SK-N-SH treated with all-trans-retinoic acid at 6 μM for 48 hours (cell line): ENCODE results near the gene ZFAND3.

ENCODE experiments used
- ARNTL ChIP-seq: fragments of 450-650 bp; formaldehyde crosslinking; IDR thresholded peaks from 2 replicates; pipeline ENCODE4 v1.5.0; 2020; ENCODE audit warnings: low read depth, mild to moderate bottlenecking, moderate library complexity, borderline replicate concordance
- GLIS3 ChIP-seq: fragments of 250-450 bp; sonication (Bioruptor Pico); IDR thresholded peaks from 2 replicates; pipeline ENCODE4 v1.5.0; 2020; ENCODE audit warnings: mild to moderate bottlenecking, moderate library complexity
- ISL1 ChIP-seq: fragments of 250-450 bp; sonication (Bioruptor Pico); IDR thresholded peaks from 2 replicates; pipeline ENCODE4 v2.1.2; 2022; ENCODE audit warnings: mild to moderate bottlenecking, moderate library complexity
- OSR1 ChIP-seq: fragments of 250-450 bp; sonication (Bioruptor Pico); IDR thresholded peaks from 2 replicates; pipeline ENCODE4 v1.8.0; 2022; ENCODE audit warnings: moderate library complexity, mild to moderate bottlenecking, inconsistent platforms
- RARB ChIP-seq: fragments of 250-450 bp; sonication (Bioruptor Pico); IDR thresholded peaks from 2 replicates; pipeline ENCODE4 v1.8.0; 2021; ENCODE audit warnings: mild to moderate bottlenecking, moderate library complexity
- TOX ChIP-seq: fragments of 250-450 bp; sonication (Bioruptor Pico); IDR thresholded peaks from 2 replicates; pipeline ENCODE4 v1.8.0; 2021; ENCODE audit warnings: mild to moderate bottlenecking, moderate library complexity, borderline replicate concordance
- ZC3H10 ChIP-seq: fragments of 250-450 bp; sonication (Bioruptor Pico); IDR thresholded peaks from 2 replicates; pipeline ENCODE4 v1.5.1; 2021; ENCODE audit warnings: mild to moderate bottlenecking, moderate library complexity
- ZFP30 ChIP-seq: fragments of 450-650 bp; formaldehyde crosslinking; IDR thresholded peaks from 2 replicates; pipeline ENCODE4 v1.5.0; 2022; ENCODE audit warnings: mild to moderate bottlenecking, moderate library complexity
- ZNF565 ChIP-seq: fragments of 450-650 bp; formaldehyde crosslinking; conservative IDR thresholded peaks from 2 replicates; pipeline ENCODE4 v1.5.0; 2020; ENCODE audit warnings: low read depth, mild to moderate bottlenecking, moderate library complexity
- ZNF70 ChIP-seq: fragments of 450-650 bp; formaldehyde crosslinking; IDR thresholded peaks from 2 replicates; pipeline ENCODE4 v1.5.0; 2020; ENCODE audit warnings: mild to moderate bottlenecking, moderate library complexity
- TF ChIP-seq, protein P1 (sequence below): fragments of 250-450 bp; sonication (Bioruptor Pico); IDR thresholded peaks from 2 replicates; pipeline ENCODE4 v1.5.0; 2020; ENCODE audit warnings: mild to moderate bottlenecking, moderate library complexity
- TF ChIP-seq, protein P2 (sequence below): fragments of 250-450 bp; sonication (Bioruptor Pico); IDR thresholded peaks from 2 replicates; pipeline ENCODE4 v1.8.0; 2020; ENCODE audit warnings: mild to moderate bottlenecking, moderate library complexity, borderline replicate concordance
- TF ChIP-seq, protein P3 (sequence below): fragments of 250-450 bp; sonication (Bioruptor Pico); IDR thresholded peaks from 2 replicates; pipeline ENCODE4 v1.5.1; 2020; ENCODE audit warnings: low read depth, mild to moderate bottlenecking, moderate library complexity

DNA sequence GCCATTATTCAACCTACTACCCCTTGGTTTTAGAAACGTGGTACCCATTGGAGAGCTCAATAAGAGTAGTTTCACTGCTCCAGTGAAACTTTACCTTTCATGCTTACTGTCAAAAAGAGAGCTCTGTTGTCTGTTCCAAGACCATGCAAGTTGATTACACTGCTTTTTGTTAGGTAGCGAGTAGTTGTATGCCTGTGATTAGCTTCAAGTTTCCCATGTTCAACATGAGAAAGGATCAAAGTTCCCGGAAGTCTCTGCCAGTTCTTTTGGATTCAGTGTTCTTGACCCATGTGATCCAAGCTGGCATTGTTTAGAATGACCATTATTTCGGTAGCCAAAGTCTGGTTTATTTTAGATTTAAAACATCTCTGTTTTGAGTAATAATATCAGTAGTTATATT lies 107.1 kb downstream of the ZFAND3 start:
- TF ChIP-seq ISL1 (CRISPR knock-in tag) (no peak), TOX (CRISPR knock-in tag) (no peak), GLIS3 (CRISPR knock-in tag) (no peak), OSR1 (CRISPR knock-in tag) (no peak), ZC3H10 (CRISPR knock-in tag) (no peak), RARB (no peak), ZNF70 (CRISPR knock-in tag) (no peak), ARNTL (CRISPR knock-in tag) (no peak), ZFP30 (CRISPR knock-in tag) (no peak), ZNF565 (CRISPR knock-in tag) (no peak)
- TF ChIP-seq, protein P1, sequence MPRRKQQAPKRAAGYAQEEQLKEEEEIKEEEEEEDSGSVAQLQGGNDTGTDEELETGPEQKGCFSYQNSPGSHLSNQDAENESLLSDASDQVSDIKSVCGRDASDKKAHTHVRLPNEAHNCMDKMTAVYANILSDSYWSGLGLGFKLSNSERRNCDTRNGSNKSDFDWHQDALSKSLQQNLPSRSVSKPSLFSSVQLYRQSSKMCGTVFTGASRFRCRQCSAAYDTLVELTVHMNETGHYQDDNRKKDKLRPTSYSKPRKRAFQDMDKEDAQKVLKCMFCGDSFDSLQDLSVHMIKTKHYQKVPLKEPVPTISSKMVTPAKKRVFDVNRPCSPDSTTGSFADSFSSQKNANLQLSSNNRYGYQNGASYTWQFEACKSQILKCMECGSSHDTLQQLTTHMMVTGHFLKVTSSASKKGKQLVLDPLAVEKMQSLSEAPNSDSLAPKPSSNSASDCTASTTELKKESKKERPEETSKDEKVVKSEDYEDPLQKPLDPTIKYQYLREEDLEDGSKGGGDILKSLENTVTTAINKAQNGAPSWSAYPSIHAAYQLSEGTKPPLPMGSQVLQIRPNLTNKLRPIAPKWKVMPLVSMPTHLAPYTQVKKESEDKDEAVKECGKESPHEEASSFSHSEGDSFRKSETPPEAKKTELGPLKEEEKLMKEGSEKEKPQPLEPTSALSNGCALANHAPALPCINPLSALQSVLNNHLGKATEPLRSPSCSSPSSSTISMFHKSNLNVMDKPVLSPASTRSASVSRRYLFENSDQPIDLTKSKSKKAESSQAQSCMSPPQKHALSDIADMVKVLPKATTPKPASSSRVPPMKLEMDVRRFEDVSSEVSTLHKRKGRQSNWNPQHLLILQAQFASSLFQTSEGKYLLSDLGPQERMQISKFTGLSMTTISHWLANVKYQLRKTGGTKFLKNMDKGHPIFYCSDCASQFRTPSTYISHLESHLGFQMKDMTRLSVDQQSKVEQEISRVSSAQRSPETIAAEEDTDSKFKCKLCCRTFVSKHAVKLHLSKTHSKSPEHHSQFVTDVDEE (CRISPR knock-in tag) = no peak
- TF ChIP-seq, protein P2, sequence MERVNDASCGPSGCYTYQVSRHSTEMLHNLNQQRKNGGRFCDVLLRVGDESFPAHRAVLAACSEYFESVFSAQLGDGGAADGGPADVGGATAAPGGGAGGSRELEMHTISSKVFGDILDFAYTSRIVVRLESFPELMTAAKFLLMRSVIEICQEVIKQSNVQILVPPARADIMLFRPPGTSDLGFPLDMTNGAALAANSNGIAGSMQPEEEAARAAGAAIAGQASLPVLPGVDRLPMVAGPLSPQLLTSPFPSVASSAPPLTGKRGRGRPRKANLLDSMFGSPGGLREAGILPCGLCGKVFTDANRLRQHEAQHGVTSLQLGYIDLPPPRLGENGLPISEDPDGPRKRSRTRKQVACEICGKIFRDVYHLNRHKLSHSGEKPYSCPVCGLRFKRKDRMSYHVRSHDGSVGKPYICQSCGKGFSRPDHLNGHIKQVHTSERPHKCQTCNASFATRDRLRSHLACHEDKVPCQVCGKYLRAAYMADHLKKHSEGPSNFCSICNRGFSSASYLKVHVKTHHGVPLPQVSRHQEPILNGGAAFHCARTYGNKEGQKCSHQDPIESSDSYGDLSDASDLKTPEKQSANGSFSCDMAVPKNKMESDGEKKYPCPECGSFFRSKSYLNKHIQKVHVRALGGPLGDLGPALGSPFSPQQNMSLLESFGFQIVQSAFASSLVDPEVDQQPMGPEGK (CRISPR knock-in tag) = no peak
- TF ChIP-seq, protein P3, sequence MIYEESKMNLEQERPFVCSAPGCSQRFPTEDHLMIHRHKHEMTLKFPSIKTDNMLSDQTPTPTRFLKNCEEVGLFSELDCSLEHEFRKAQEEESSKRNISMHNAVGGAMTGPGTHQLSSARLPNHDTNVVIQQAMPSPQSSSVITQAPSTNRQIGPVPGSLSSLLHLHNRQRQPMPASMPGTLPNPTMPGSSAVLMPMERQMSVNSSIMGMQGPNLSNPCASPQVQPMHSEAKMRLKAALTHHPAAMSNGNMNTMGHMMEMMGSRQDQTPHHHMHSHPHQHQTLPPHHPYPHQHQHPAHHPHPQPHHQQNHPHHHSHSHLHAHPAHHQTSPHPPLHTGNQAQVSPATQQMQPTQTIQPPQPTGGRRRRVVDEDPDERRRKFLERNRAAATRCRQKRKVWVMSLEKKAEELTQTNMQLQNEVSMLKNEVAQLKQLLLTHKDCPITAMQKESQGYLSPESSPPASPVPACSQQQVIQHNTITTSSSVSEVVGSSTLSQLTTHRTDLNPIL (CRISPR knock-in tag) = no peak
